Spleen (tissue), 11 donors: ENCODE measurements around the gene ARVCF. TPM values are rescaled to one million over a fixed set of nuclear protein-coding genes. Genes with fewer than 3 reads are reported as not detected.

Source experiments
- DNase-seq: peaks from one replicate; pipeline ENCODE4 v3.0.0-alpha.2; 2020
- H3K27ac ChIP-seq, 8 donors: fragments of 200-600 bp; sonication (generic) in 7 of 8; 1 replicate in 4 of 8; 2 replicates in 4 of 8; pipeline versions ENCODE4 v1.5.0 to v1.8.0; 2016 to 2021; ENCODE audit warnings: inconsistent platforms in 4 of 8, mild to moderate bottlenecking in 4 of 8, moderate library complexity in 1 of 8
- H3K27me3 ChIP-seq, 7 donors: fragments of 200-600 bp; sonication (generic) in 6 of 7; replicated peaks in 1 of 7; 1 replicate in 4 of 7; 2 replicates in 3 of 7; pipeline versions ENCODE4 v1.5.0 to v1.8.0; 2016 to 2021; ENCODE audit warnings: inconsistent platforms in 3 of 7, mild to moderate bottlenecking in 1 of 7
- H3K36me3 ChIP-seq, 6 donors: fragments of 200-600 bp; sonication (generic) in 5 of 6; 1 replicate in 4 of 6; 2 replicates in 2 of 6; pipeline versions ENCODE4 v1.5.0 to v1.8.0; 2016 to 2021; ENCODE audit warnings: inconsistent platforms in 2 of 6
- H3K4me1 ChIP-seq, 6 donors: fragments of 200-600 bp; sonication (generic) in 5 of 6; 1 replicate in 3 of 6; 2 replicates in 3 of 6; pipeline versions ENCODE4 v1.5.0 to v1.8.0; 2016 to 2021; ENCODE audit warnings: inconsistent platforms in 3 of 6
- H3K4me3 ChIP-seq, 8 donors: fragments of 200-600 bp; sonication (generic) in 7 of 8; 1 replicate in 4 of 8; 2 replicates in 4 of 8; pipeline versions ENCODE4 v1.5.0 to v1.8.0; 2016 to 2021; ENCODE audit warnings: inconsistent platforms in 4 of 8, mild to moderate bottlenecking in 4 of 8, moderate library complexity in 2 of 8
- H3K9me3 ChIP-seq, 8 donors: fragments of 200-600 bp; sonication (generic) in 7 of 8; 1 replicate in 4 of 8; 2 replicates in 4 of 8; pipeline versions ENCODE4 v1.5.0 to v1.8.0; 2016 to 2021; ENCODE audit warnings: inconsistent platforms in 4 of 8
- POLR2A ChIP-seq, 3 donors: fragments of 450-650 bp; IDR thresholded peaks; one replicate each; pipeline ENCODE4 v1.5.1; 2017; ENCODE audit warnings: antibody characterized with exemption in 3 of 3, mild to moderate bottlenecking in 1 of 3
- POLR2AphosphoS5 ChIP-seq, 3 donors: sonication (generic); formaldehyde crosslinking; IDR thresholded peaks; one replicate each; pipeline ENCODE4 v1.5.1; 2017; ENCODE audit warnings: antibody characterized with exemption in 3 of 3
- WGBS, 5 donors: extraction: QIAGEN DNeasy Blood & Tissue Kit in 3 of 5; methylation state at CpG; one replicate each; pipeline versions ENCODE4 v1.1.5 to v1.1.7; 2013 to 2018; 5-methylcytosine and 5-hydroxymethylcytosine counted together
- intact Hi-C: fragments of 100-400 bp; cut with DNase I; formaldehyde crosslinking; loops from one replicate; pipeline ENCODE4 v1.15.0; 2023; ENCODE audit warnings: low total_unique reads
- polyA plus RNA-seq, 3 donors: library from polyadenylated mRNA; stranded (reverse); fragments of 200-250 nt; gene quantifications; one replicate each; pipeline ENCODE4 v1.2.1, GENCODE V29; 2013
- total RNA-seq, 7 donors: library from RNA; depleted of rRNA in 3 of 7; stranded (reverse); fragments of >200 nt in 3 of 7; fragmentation: NEBNext Ultra II Directional in 4 of 7; extraction: Animal tissue kit (Norgen Biotek cat#: 25700) in 4 of 7; gene quantifications; one replicate each; pipeline versions ENCODE4 v1.1.0 to v1.2.1, GENCODE V29; 2016 to 2021
- TF ChIP-seq, protein P1 (sequence below), 11 experiments: fragments of 200-600 bp in 7 of 11; fragments of 450-650 bp in 4 of 11; sonication (generic) in 4 of 11; IDR thresholded peaks in 8 of 11; conservative IDR thresholded peaks in 3 of 11; 1 replicate in 7 of 11; 2 replicates in 4 of 11; pipeline versions ENCODE4 v1.4.0 to v1.8.0; 2016 to 2021; ENCODE audit warnings: antibody characterized with exemption in 11 of 11, inconsistent platforms in 4 of 11, mild to moderate bottlenecking in 1 of 11
- donor health status: healthy with polysubstance abuse.
- donor health status: DM: no; HTN: no; CAD: no; lungs with moderate emphysema.
- donor health status: DM: no; HTN: no; CAD: no.
- donor health status: Bipolar disorder and iron deficiency.
- donor health status: healthy.
- donor health status: DM: no; HTN: no; CAD: no.
- donor health status: DM: yes; HTN: yes; CAD: no.

Gene ARVCF
- total and polyA plus RNA-seq, 10 donors: 9.4 to 96.7 (median 27.6) TPM

DNA sequence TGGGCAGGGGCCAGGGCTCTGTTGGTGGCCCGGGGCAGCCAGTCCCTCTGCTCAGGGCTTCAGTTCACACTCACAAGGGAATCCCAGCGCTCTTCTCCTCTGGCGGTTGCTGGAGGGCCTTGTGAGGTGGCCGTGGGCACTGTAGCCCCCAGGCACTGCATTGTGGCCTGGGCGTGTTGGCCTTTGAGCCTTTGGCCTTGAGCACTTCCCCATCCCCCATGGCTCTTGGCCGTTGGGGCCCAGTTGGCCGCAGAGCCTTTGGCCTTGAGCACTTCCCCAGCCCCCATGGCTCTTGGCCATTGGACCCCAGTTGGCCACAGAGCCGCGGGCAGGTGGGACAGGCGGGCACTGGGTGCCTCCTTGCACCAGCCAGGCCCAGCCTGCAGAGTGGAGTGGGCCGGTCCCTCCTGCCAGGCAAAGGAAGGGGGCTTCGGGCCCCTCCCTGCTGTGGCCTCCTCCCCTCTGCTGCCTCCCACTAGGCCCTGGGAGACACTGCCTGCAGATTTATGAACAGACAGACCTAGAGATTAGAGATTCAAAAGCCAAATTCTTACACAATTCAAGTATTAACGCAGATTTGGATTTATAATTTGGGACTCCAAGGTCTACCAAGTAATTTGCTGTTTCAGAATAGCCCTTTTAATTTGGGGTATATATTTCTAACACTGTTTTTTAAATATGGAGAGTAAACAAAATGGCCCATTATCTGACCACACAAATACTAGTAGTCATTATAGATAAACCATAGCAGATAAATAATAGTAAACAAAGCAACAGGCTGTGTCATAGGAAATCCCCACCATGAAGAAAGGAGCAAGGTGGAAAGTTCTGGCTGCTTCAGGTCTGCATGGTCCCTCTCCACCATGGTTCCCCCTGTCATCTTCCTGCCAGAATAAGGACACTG lies 56.8 kb downstream of the ARVCF start:
- peak; percentile 65 for DNase-seq
- Histone ChIP-seq H3K36me3 (peaks cover 0 to 43% (median 15%) of the 10 kb centered on the region in 6 donors), H3K4me3 (peak overlapping the region in 2 of 8 donors; percentile 21 to 33), H3K27me3 (no peaks in the 10 kb centered on the region), H3K4me1 (peaks cover 2 to 65% (median 24%) of the 10 kb centered on the region in 6 donors), H3K27ac (peak overlapping the region in 2 of 8 donors; percentile 2 to 52), H3K9me3 (no peaks in the 10 kb centered on the region)
- WGBS, 5 donors: 37 to 97% (median 56%) methylated on average over 3 to 13 of the region's 13 CpGs
- TF ChIP-seq, protein P1, sequence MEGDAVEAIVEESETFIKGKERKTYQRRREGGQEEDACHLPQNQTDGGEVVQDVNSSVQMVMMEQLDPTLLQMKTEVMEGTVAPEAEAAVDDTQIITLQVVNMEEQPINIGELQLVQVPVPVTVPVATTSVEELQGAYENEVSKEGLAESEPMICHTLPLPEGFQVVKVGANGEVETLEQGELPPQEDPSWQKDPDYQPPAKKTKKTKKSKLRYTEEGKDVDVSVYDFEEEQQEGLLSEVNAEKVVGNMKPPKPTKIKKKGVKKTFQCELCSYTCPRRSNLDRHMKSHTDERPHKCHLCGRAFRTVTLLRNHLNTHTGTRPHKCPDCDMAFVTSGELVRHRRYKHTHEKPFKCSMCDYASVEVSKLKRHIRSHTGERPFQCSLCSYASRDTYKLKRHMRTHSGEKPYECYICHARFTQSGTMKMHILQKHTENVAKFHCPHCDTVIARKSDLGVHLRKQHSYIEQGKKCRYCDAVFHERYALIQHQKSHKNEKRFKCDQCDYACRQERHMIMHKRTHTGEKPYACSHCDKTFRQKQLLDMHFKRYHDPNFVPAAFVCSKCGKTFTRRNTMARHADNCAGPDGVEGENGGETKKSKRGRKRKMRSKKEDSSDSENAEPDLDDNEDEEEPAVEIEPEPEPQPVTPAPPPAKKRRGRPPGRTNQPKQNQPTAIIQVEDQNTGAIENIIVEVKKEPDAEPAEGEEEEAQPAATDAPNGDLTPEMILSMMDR (IDR thresholded peaks at IDR 0.05 in 8 of 11, conservative IDR thresholded peaks at IDR 0.05 in 3 of 11): no peak
- peak in 2 of 3 donors; percentile 30 to 50 for TF ChIP-seq POLR2AphosphoS5 (IDR thresholded peaks at IDR 0.05)
- TF ChIP-seq POLR2A (IDR thresholded peaks at IDR 0.05): no peak
- intact Hi-C loops: no loop called here

DNA sequence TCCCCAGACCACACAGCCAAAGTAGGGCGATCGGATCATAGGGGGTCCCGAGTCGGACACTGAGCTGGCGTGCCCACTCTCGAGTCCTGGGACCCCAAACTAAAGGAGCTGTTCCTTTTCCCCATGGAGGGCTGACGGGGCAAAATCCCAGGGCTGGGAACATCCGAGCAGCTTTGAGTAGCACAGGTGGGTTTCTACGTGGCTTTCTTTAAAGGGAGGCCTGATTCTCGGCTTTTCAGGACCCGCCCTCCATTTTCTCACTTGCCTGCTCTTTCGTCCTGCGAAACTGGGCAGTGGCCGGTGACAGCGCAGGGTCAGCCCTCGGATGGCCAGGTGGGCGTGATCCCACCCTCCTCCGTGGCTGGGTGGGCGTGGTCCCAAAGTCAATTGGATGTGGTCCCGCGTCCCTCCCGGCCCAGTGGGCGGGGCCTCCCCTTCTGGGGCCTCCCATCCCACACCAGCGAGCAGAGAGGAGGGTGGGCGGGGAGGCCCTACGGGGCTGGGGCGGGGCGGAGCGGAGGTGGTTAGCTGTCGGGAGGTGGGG lies 57.5 kb downstream of the ARVCF start:
- Histone ChIP-seq H3K9me3 (no peaks in the 10 kb centered on the region), H3K36me3 (peaks cover 0 to 36% (median 8%) of the 10 kb centered on the region in 6 donors), H3K27me3 (no peaks in the 10 kb centered on the region), H3K4me3 (peak overlapping the region in 2 of 8 donors; percentile 21 to 33), H3K27ac (peak overlapping the region in 2 of 8 donors; percentile 2 to 52), H3K4me1 (peaks cover 2 to 72% (median 24%) of the 10 kb centered on the region in 6 donors)
- intact Hi-C loops: no loop called here
- TF ChIP-seq POLR2AphosphoS5 (IDR thresholded peaks at IDR 0.05): peak in 2 of 3 donors; percentile 44 to 49
- TF ChIP-seq, protein P1 (IDR thresholded peaks at IDR 0.05 in 8 of 11, conservative IDR thresholded peaks at IDR 0.05 in 3 of 11): no peak
- no peak for TF ChIP-seq POLR2A (IDR thresholded peaks at IDR 0.05)
- 49 to 76% (median 59%) methylated on average over 22 to 30 of the region's 30 CpGs for WGBS, 5 donors
- peak; percentile 80 for DNase-seq

DNA sequence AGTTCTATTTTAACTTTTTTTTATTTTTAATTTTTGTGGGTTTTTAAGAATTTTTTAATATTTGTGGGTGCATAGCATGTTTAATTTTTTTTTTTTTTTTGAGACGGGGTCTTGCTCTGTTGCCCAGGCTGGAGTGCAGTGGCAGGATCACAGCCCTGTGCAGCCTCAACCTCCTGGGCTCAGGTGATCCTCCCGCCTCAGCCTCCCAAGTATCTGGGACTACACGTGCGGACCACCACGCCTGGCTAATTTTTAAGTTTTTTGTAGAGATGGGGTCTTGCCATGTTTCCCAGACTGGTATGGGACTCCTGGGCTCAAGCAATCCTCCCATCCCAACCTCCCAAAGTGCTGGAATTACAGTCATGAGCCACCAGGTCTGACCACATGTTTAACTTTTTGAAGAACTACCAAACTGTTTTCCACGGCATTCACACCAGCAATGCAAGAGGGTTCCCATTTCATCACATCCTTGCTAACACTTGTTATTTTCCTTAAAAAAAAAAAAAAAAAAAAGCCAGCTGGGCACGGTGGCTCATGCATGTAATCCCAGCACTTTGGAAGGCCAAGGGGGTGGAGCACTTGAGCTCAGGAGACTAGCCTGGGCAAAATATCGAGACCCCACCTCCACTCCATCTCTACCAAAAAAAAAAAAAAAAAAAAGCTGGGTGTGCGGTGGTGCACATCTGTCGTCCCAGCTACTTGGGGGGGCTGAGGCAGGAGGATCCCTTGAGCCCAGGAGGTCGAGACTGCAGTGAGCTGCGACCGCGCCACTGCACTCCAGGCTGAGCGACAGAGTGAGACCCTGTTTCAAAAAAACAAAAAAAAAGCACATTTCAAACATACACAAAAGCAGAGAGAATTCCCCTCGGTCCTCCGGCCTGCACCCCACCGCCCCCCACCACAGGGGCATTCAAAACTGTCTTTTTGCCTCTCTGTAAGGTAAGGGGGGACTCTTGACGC lies 58.3 kb downstream of the ARVCF start:
- intact Hi-C loops: no loop called here
- Histone ChIP-seq H3K36me3 (peaks cover 0 to 28% (median 3%) of the 10 kb centered on the region in 6 donors), H3K27ac (peak overlapping the region in 2 of 8 donors; percentile 2 to 52), H3K9me3 (no peaks in the 10 kb centered on the region), H3K4me3 (no peak overlapping the region), H3K4me1 (peaks cover 2 to 78% (median 27%) of the 10 kb centered on the region in 6 donors), H3K27me3 (no peaks in the 10 kb centered on the region)
- WGBS, 5 donors: 77 to 87% (median 84%) methylated on average over 18 to 19 of the region's 19 CpGs
- TF ChIP-seq POLR2AphosphoS5 (IDR thresholded peaks at IDR 0.05): no peak
- peak; percentile 47 for DNase-seq

DNA sequence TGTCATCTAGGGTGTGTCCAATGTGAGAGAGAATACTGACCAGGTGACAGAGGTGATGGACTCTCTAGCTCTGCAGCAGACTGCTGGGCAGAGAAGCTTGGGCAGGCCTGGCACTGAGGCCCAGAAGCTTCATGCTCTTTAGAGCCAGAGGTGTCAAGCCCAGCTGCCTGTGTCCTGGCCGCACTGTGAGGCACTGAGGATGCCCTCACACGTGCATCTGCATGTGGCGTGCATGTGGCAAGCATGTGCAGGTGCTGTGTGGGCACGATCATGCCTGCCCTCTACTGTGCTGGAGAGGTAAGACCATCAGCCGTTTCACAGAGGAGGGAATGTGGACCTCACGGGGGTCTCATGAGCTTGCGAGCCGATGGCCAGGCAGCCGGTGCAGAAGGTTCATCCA lies 59.2 kb downstream of the ARVCF start:
- Histone ChIP-seq H3K4me3 (no peak overlapping the region), H3K27me3 (no peaks in the 10 kb centered on the region), H3K4me1 (peaks cover 2 to 76% (median 26%) of the 10 kb centered on the region in 6 donors), H3K36me3 (peaks cover 0 to 19% (median 1%) of the 10 kb centered on the region in 6 donors), H3K9me3 (no peaks in the 10 kb centered on the region), H3K27ac (no peak overlapping the region)
- TF ChIP-seq, protein P1 (IDR thresholded peaks at IDR 0.05 in 8 of 11, conservative IDR thresholded peaks at IDR 0.05 in 3 of 11): no peak
- no peak for TF ChIP-seq POLR2A (IDR thresholded peaks at IDR 0.05)
- TF ChIP-seq POLR2AphosphoS5 (IDR thresholded peaks at IDR 0.05): peak; percentile 21 to 67 (median 44)
- intact Hi-C loops: no loop called here
- peak; percentile 66 for DNase-seq
- 92 to 97% (median 95%) methylated on average over 8 to 9 of the region's 9 CpGs for WGBS, 5 donors
